ENCODE results near the gene ZNF329.

GRCh38 chr19:58107778-58108545 is 42.6 kb downstream of the ZNF329 start:
- no peak for TF ChIP-seq CTCF (conservative IDR thresholded peaks at IDR 0.05)
- TF ChIP-seq EZH2 (IDR thresholded peaks at IDR 0.05; ENCODE audit: low read depth) = no peak
